Mesendoderm (in vitro differentiated cells): ENCODE measurements around the gene GABRG3.

Experiments used
- DNase-seq: peaks from one replicate; pipeline ENCODE4 v3.0.0; 2013
- H2AK5ac ChIP-seq: 2 replicates; pipeline ENCODE4 v1.6.1; 2013; ENCODE audit warnings: low read length, inconsistent platforms
- H2BK120ac ChIP-seq: 2 replicates; pipeline ENCODE4 v1.6.1; 2013; ENCODE audit warnings: low read depth, mild to moderate bottlenecking, low read length, moderate library complexity, mixed read lengths
- H2BK15ac ChIP-seq: replicated peaks from 2 replicates; pipeline ENCODE4 v1.6.1; 2013; ENCODE audit warnings: low read depth, mild to moderate bottlenecking, moderate library complexity
- H2BK5ac ChIP-seq: 2 replicates; pipeline ENCODE4 v1.6.1; 2013; ENCODE audit warnings: low read length, inconsistent platforms
- H3K18ac ChIP-seq: 2 replicates; pipeline ENCODE4 v1.6.1; 2013; ENCODE audit warnings: mild to moderate bottlenecking, low read length, mixed read lengths
- H3K23ac ChIP-seq: one replicate; pipeline ENCODE4 v1.6.1; 2013; ENCODE audit warnings: low read length
- H3K27ac ChIP-seq: 2 replicates; pipeline ENCODE4 v1.5.1; 2013; ENCODE audit warnings: low read depth, mild to moderate bottlenecking, inconsistent platforms, low read length, moderate library complexity
- H3K27me3 ChIP-seq: 2 replicates; pipeline ENCODE4 v1.6.1; 2013; ENCODE audit warnings: low read length, control low read depth, mild to moderate bottlenecking, inconsistent platforms; ENCODE audit not compliant: insufficient read depth, poor library complexity
- H3K36me3 ChIP-seq: 2 replicates; pipeline ENCODE4 v1.6.1; 2013; ENCODE audit warnings: low read length, inconsistent platforms; ENCODE audit not compliant: control insufficient read depth, insufficient read depth
- H3K4ac ChIP-seq: one replicate; pipeline ENCODE4 v1.6.1; 2013; ENCODE audit warnings: low read depth, mild to moderate bottlenecking, low read length, moderate library complexity
- H3K4me1 ChIP-seq: 2 replicates; pipeline ENCODE4 v1.6.1; 2013; ENCODE audit warnings: low read depth, low read length, inconsistent platforms; ENCODE audit not compliant: control insufficient read depth
- H3K4me2 ChIP-seq: 2 replicates; pipeline ENCODE4 v1.6.1; 2013; ENCODE audit warnings: low read length
- H3K4me3 ChIP-seq: 2 replicates; pipeline ENCODE4 v1.5.1; 2013; ENCODE audit warnings: mild to moderate bottlenecking, low read length
- H3K56ac ChIP-seq: one replicate; pipeline ENCODE4 v1.6.1; 2013; ENCODE audit warnings: low read length
- H3K79me1 ChIP-seq: 2 replicates; pipeline ENCODE4 v1.6.1; 2013; ENCODE audit warnings: low read length, inconsistent platforms
- H3K79me2 ChIP-seq: 2 replicates; pipeline ENCODE4 v1.6.1; 2013; ENCODE audit warnings: mild to moderate bottlenecking, low read length; ENCODE audit not compliant: control insufficient read depth, insufficient read depth
- H3K9ac ChIP-seq: 2 replicates; pipeline ENCODE4 v1.6.1; 2013; ENCODE audit warnings: low read length, inconsistent platforms
- H4K5ac ChIP-seq: one replicate; pipeline ENCODE4 v1.6.1; 2013; ENCODE audit warnings: low read length
- H4K8ac ChIP-seq: one replicate; pipeline ENCODE4 v1.6.1; 2013; ENCODE audit warnings: low read depth, mild to moderate bottlenecking, control low read depth, low read length, moderate library complexity
- WGBS: extraction: QIAGEN DNeasy Blood & Tissue Kit; methylation state at CpG from one replicate; pipeline ENCODE4 v1.1.7; 2013; ENCODE audit warnings: low lambda C conversion rate, missing lambda C conversion rate; ENCODE audit not compliant: insufficient coverage; ENCODE audit errors: extremely low coverage; 5-methylcytosine and 5-hydroxymethylcytosine counted together

Gene GABRG3

GRCh38 chr15:27383726-27384125, 412.7 kb downstream of the GABRG3 start:
- Histone ChIP-seq H3K56ac (no peak overlapping the region), H2BK5ac (no peak overlapping the region), H3K4me2 (no peak overlapping the region), H3K27ac (no peak overlapping the region), H3K36me3 (no peaks in the 10 kb centered on the region), H3K79me1 (no peaks in the 10 kb centered on the region), H2AK5ac (no peak overlapping the region), H3K4me3 (no peak overlapping the region), H3K27me3 (no peaks in the 10 kb centered on the region), H3K79me2 (no peaks in the 10 kb centered on the region), H3K9ac (no peak overlapping the region), H2BK15ac (no peak overlapping the region), H3K18ac (no peak overlapping the region), H3K23ac (no peak overlapping the region), H3K4ac (no peak overlapping the region), H4K5ac (no peak overlapping the region), H3K4me1 (no peaks in the 10 kb centered on the region), H4K8ac (no peak overlapping the region), H2BK120ac (no peak overlapping the region)
- no peak for DNase-seq
- no CpG with 5 or more reads among the region's 4 CpGs for WGBS

GRCh38 chr15:27392163-27392562, 421.2 kb downstream of the GABRG3 start:
- Histone ChIP-seq H4K8ac (no peak overlapping the region), H2BK15ac (no peak overlapping the region), H3K79me1 (no peaks in the 10 kb centered on the region), H3K27ac (no peak overlapping the region), H2AK5ac (no peak overlapping the region), H3K23ac (no peak overlapping the region), H2BK5ac (no peak overlapping the region), H3K36me3 (no peaks in the 10 kb centered on the region), H3K9ac (no peak overlapping the region), H3K4me1 (no peaks in the 10 kb centered on the region), H3K4ac (no peak overlapping the region), H3K56ac (no peak overlapping the region), H2BK120ac (no peak overlapping the region), H3K4me3 (no peak overlapping the region), H4K5ac (no peak overlapping the region), H3K27me3 (no peaks in the 10 kb centered on the region), H3K79me2 (no peaks in the 10 kb centered on the region), H3K18ac (no peak overlapping the region), H3K4me2 (no peak overlapping the region)
- WGBS, result no CpG with 5 or more reads among the region's 3 CpGs
- no peak for DNase-seq

GRCh38 chr15:27396521-27396920, 425.5 kb downstream of the GABRG3 start:
- H2BK5ac ChIP-seq, result no peak overlapping the region
- no CpG with 5 or more reads among the region's 2 CpGs for WGBS

DNA sequence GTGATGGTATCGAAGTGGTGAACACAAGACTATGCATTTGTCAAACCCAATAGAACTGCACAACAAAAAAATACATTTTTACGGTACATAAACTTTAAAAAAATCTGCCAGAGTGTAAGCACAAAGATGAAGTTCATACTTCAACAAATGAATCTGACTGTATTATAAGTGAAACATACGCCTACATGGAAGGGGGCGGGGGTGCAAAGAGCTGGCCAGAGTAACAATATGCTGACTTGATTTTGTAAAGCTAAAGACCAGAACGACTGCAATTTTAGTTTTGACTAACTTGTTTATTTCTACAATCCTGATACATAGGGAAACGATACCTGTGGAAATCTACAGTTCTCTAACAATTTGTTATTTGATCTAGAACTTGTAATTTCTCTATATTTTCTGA, 426.0 kb downstream of the GABRG3 start:
- no peaks in the 10 kb centered on the region for H3K36me3 ChIP-seq
- H3K79me2 ChIP-seq, result no peaks in the 10 kb centered on the region
- H3K9ac ChIP-seq, result no peak overlapping the region
- no peak overlapping the region for H3K4ac ChIP-seq
- no peaks in the 10 kb centered on the region for H3K27me3 ChIP-seq
- no peaks in the 10 kb centered on the region for H3K4me1 ChIP-seq
- no peak overlapping the region for H4K5ac ChIP-seq
- H3K4me2 ChIP-seq, result no peak overlapping the region
- H3K79me1 ChIP-seq, result no peaks in the 10 kb centered on the region
- H2BK120ac ChIP-seq, result no peak overlapping the region
- H3K27ac ChIP-seq, result no peak overlapping the region
- H3K4me3 ChIP-seq, result no peak overlapping the region
- no peak overlapping the region for H3K23ac ChIP-seq
- no peak overlapping the region for H4K8ac ChIP-seq
- no peak for DNase-seq
- H2AK5ac ChIP-seq, result no peak overlapping the region
- no peak overlapping the region for H2BK5ac ChIP-seq
- no peak overlapping the region for H2BK15ac ChIP-seq
- no CpG with 5 or more reads among the region's 6 CpGs for WGBS
- H3K56ac ChIP-seq, result no peak overlapping the region
- no peak overlapping the region for H3K18ac ChIP-seq

More at GRCh38 chr15:27396521-27396920, 425.5 kb downstream of the GABRG3 start:
- no peak overlapping the region for H2BK120ac ChIP-seq
- H3K23ac ChIP-seq, result no peak overlapping the region
- no peak overlapping the region for H3K27ac ChIP-seq
- no peaks in the 10 kb centered on the region for H3K4me1 ChIP-seq
- H2AK5ac ChIP-seq, result no peak overlapping the region
- H4K5ac ChIP-seq, result no peak overlapping the region
- H3K27me3 ChIP-seq, result no peaks in the 10 kb centered on the region
- no peak overlapping the region for H3K18ac ChIP-seq
- no peak overlapping the region for H3K56ac ChIP-seq
- no peaks in the 10 kb centered on the region for H3K79me1 ChIP-seq
- no peak overlapping the region for H3K4ac ChIP-seq
- DNase-seq, result no peak
- H4K8ac ChIP-seq, result no peak overlapping the region
- no peak overlapping the region for H3K4me3 ChIP-seq
- H3K9ac ChIP-seq, result no peak overlapping the region
- H3K36me3 ChIP-seq, result no peaks in the 10 kb centered on the region
- no peak overlapping the region for H2BK15ac ChIP-seq
- no peak overlapping the region for H3K4me2 ChIP-seq
- H3K79me2 ChIP-seq, result no peaks in the 10 kb centered on the region

DNA sequence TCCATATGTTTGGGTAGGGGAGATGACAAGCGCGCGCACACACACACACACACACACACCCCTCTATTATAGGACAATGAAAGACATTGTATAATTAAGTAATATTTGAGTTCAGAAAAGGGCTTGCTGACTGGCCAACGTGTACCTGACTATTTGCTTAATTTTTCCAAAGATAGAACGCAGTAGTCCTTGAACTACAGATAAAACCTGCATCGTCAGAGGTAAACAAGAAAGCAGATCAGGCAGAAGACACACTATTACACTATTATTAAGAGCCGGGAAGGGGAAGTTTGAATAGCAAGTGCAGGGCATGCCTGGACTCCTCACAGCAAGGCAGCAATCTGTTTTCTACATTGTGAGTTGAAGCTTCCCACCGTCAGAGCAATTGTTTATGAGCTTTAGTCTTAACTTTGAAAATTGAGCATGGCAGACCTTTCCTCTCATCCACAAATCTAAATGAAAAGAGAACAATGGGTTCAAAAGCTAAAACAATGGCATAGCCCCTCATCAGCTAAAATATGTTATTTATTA, 427.7 kb downstream of the GABRG3 start:
- Histone ChIP-seq H4K8ac (no peak overlapping the region), H3K4ac (no peak overlapping the region), H3K27ac (no peak overlapping the region), H2AK5ac (no peak overlapping the region), H2BK120ac (no peak overlapping the region), H2BK15ac (no peak overlapping the region), H3K36me3 (no peaks in the 10 kb centered on the region), H3K18ac (no peak overlapping the region), H3K9ac (no peak overlapping the region), H3K79me2 (no peaks in the 10 kb centered on the region), H3K79me1 (no peaks in the 10 kb centered on the region), H3K27me3 (no peaks in the 10 kb centered on the region), H2BK5ac (no peak overlapping the region), H4K5ac (no peak overlapping the region), H3K56ac (no peak overlapping the region), H3K4me3 (no peak overlapping the region), H3K4me2 (no peak overlapping the region), H3K23ac (no peak overlapping the region), H3K4me1 (no peaks in the 10 kb centered on the region)
- WGBS, result no CpG with 5 or more reads among the region's 8 CpGs
- DNase-seq, result no peak

GRCh38 chr15:27399241-27399640, 428.3 kb downstream of the GABRG3 start:
- no peak overlapping the region for H3K4ac ChIP-seq
- H2BK120ac ChIP-seq, result no peak overlapping the region
- no peak overlapping the region for H3K23ac ChIP-seq
- H3K4me3 ChIP-seq, result no peak overlapping the region
- no peak overlapping the region for H3K56ac ChIP-seq
- WGBS, result no CpG with 5 or more reads among the region's 6 CpGs
- no peak overlapping the region for H2BK15ac ChIP-seq
- H3K79me1 ChIP-seq, result no peaks in the 10 kb centered on the region
- H2AK5ac ChIP-seq, result no peak overlapping the region
- H3K4me2 ChIP-seq, result no peak overlapping the region
- no peaks in the 10 kb centered on the region for H3K4me1 ChIP-seq
- no peak for DNase-seq
- H3K18ac ChIP-seq, result no peak overlapping the region
- H3K36me3 ChIP-seq, result no peaks in the 10 kb centered on the region
- no peaks in the 10 kb centered on the region for H3K79me2 ChIP-seq
- no peak overlapping the region for H4K8ac ChIP-seq
- no peaks in the 10 kb centered on the region for H3K27me3 ChIP-seq
- H3K9ac ChIP-seq, result no peak overlapping the region
- no peak overlapping the region for H2BK5ac ChIP-seq
- H4K5ac ChIP-seq, result no peak overlapping the region
- H3K27ac ChIP-seq, result no peak overlapping the region
